GM08714 (cell line): ENCODE data around the gene GID4.
"Not testable (repeated sequence)": the region's sequence is repeated elsewhere in the genome, so short reads cannot be mapped to it uniquely, and the experiment has no call there.

ENCODE experiments used
- H3K4me3 ChIP-seq: fragments of 200-500 bp; sonication (Bioruptor generic); 2 replicates; pipeline ENCODE4 v1.5.1; 2014; ENCODE audit warnings: mild to moderate bottlenecking, low read length, inconsistent platforms
- ZNF274 ChIP-seq: IDR thresholded peaks from 2 replicates; pipeline ENCODE4 v1.6.1; 2012; ENCODE audit warnings: mild to moderate bottlenecking, low read depth, low read length

Gene GID4

DNA sequence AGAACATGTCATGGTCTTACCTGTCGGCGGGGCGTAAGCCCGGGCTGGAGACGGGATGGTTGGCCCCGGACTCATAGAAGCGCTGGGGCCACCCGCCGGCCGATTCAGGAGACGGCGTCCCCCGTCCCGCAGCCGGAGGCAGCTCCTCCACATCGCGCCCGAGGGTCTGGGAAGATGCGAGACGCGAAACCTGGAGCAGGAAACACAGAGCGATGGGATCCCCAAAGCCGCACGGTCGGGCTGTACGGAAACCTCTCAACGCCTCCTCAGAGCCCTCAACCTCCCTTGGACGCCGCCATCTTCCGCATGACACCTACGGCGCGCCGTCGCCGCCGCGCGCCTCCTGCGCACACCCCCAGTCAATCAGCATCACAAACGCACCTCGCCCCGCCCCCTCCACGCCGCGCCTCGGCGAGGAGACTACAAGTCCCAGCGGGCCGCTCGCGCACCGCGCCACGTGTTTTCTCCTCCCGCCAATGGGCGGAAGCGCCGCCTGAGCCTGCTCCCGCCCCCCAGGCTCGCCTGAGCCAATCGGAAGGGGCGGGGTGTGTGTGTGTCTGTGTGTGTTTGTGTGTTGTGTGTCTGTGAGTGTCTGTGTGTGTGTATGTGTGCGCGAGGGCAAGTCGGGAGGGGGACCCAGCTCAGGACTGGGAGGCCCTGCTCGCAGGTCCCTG lies at the start of gene GID4, which contains the start of gene ATPAF2:
GID4 (plus strand) TSS at position 548 of the 674 bp plus-strand sequence; CDS start at position 605, 57 bp downstream.
ATPAF2 (minus strand) TSS at position 308 of the 674 bp plus-strand sequence; CDS start at position 153, 155 bp downstream.
- no peak for TF ChIP-seq ZNF274
- peak within 1 kb of the TSS; percentile 85 for H3K4me3 ChIP-seq

- no peak overlapping the region for H3K4me3 ChIP-seq
- TF ChIP-seq ZNF274 = no peak
Measured at GRCh38 chr17:17989618-17990017, 49.6 kb upstream of the GID4 start.

GRCh38 chr17:17990282-17990681 lies 48.9 kb upstream of the GID4 start:
- no peak for TF ChIP-seq ZNF274
- no peak overlapping the region for H3K4me3 ChIP-seq

DNA sequence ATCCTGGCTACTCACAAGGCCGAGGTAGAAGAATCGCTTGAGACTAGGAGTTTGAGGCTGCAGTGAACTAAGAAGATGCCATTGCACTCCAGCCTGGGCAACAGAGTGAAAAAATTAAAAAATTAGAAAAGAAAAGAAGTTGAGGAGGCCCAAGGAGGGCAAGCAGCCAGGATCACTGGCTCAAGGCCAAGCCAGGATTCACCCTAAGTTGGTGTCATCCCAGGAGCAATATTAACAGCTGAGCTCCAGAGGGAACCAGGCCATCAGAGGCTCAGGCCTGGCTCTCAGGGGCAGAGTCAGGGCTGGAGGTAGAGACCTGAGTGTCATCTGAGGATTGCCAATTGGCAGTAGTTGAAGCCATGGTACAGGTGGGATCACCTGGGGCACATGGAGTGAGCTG lies 45.8 kb upstream of the GID4 start:
- TF ChIP-seq ZNF274 = no peak

DNA sequence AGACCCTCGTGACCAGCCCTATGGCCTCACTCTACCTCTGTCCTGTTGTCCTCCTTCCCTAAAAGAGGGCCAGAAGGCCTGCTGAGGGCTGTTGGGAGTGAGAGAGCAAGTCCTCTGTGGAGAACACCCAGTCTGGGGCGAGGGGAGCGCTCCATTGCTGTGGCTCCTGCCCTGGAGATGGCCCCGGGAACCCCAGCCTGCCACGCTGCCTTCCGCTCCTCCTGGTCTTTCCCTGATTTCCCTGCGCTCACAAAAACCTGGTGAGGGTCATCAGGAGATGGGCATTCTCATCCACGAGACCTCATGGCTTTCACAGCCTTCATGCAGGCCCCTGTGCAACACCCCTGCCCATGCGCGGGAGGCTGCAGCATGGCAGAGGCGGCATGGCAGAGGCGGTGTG lies 45.4 kb upstream of the GID4 start:
- TF ChIP-seq ZNF274 = no peak
- H3K4me3 ChIP-seq = no peak overlapping the region

More for the DNA sequence above, 45.8 kb upstream of the GID4 start:
- no peak overlapping the region for H3K4me3 ChIP-seq

GRCh38 chr17:17994271-17995069 lies 44.7 kb upstream of the GID4 start:
- H3K4me3 ChIP-seq = no peak overlapping the region
- no peak for TF ChIP-seq ZNF274

- not testable (repeated sequence) for H3K4me3 ChIP-seq
Measured at GRCh38 chr17:17995887-17996286, 43.3 kb upstream of the GID4 start.

DNA sequence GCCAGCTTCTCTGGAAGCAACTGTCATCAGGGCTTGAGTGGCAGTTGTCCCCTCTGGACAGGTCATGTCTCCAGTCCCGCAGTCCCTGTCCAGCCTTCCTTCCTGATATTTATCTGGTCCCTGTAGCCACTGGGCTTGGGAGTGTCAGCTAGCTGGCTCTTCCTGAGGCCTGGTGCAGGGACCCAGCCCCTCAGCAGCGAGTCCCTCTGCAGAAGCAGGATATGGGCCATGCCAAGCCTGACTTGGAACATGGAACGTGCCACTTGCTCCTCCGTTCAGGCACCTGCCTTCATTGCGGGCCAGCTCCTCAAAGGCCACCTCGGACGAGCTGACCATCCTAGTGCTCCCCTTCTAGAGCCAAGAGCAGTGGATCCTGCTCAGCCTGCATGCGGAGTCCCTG lies 40.3 kb upstream of the GID4 start:
- no peak for TF ChIP-seq ZNF274
- no peak overlapping the region for H3K4me3 ChIP-seq

DNA sequence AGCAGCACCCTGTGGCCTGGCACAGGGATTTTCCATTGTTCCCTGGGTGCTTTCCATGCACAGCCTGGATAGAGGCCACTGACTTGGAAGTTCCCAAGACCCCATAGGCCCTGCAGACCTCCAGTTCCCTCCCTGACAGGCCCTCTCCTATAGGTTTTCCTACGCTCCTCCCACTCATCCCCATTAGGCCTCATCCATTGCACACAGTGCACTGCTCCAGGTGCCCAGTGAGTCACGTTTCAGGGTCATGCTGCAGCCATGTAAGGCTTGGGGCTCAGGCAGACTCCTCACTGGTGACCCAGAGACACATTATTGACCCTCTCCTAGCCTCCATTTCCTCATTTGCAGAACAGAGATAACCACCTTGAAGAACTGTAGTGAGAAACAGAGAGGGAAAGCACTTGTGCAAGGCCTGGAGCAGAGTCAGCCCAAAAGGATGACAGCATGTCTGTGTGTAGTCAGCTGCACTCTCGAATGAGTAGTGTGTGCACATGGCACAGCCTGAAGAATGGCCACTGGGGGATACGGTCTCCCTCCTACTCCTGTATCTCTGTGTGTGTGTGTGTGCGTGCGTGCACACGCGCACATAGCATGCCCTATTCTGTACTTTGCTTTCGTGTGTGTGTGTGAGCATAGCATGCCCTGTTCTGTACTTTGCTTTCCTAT lies 39.7 kb upstream of the GID4 start:
- TF ChIP-seq ZNF274 = no peak

GRCh38 chr17:18000030-18000408 lies 39.2 kb upstream of the GID4 start:
- TF ChIP-seq ZNF274 = no peak
- H3K4me3 ChIP-seq = no peak overlapping the region

More for the DNA sequence above, 39.7 kb upstream of the GID4 start:
- no peak overlapping the region for H3K4me3 ChIP-seq

GRCh38 chr17:18002171-18002570 lies 37.0 kb upstream of the GID4 start:
- no peak overlapping the region for H3K4me3 ChIP-seq
- TF ChIP-seq ZNF274 = no peak

DNA sequence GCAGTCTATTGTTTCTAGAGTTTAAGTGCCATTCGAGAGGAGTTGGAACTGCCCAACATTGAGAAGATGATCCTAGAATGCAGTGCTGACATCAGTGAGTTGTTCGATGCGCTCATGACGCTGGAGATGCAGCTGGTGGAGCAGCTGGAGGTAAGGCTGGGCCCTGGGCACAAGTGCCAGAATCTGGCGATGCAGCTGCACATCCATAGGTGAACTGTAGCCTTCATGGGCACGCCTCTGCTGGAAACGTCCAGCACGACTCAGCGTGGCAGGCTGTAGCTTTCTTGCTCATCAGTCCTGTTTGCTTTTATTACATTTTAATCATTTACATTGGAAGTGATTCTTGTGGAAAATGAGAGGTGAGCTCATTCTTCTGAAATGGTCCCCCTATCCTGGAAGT lies 34.9 kb upstream of the GID4 start:
- TF ChIP-seq ZNF274 = no peak
- no peak overlapping the region for H3K4me3 ChIP-seq

- no peak overlapping the region for H3K4me3 ChIP-seq
- no peak for TF ChIP-seq ZNF274
Measured at GRCh38 chr17:18004884-18005305, 34.3 kb upstream of the GID4 start.

GRCh38 chr17:18005496-18005895 lies 33.7 kb upstream of the GID4 start:
- no peak overlapping the region for H3K4me3 ChIP-seq
- no peak for TF ChIP-seq ZNF274
